Mononuclear cell (primary cell): Measurements from ENCODE around the gene PNKD. TPM values are rescaled to one million over a fixed set of nuclear protein-coding genes. Genes with fewer than 3 reads are reported as not detected.
"Not testable (repeated sequence)": the region's sequence is repeated elsewhere in the genome, so short reads cannot be mapped to it uniquely, and the experiment has no call there.

ENCODE experiments used
- H3K27me3 ChIP-seq: 2 replicates; pipeline ENCODE4 v1.6.0; 2011; ENCODE audit warnings: low read length, control low read depth; ENCODE audit not compliant: insufficient read depth
- H3K4me1 ChIP-seq: 2 replicates; pipeline ENCODE4 v1.5.1; 2011; ENCODE audit warnings: mild to moderate bottlenecking, low read length, control low read depth; ENCODE audit not compliant: insufficient read depth
- H3K4me3 ChIP-seq: 2 replicates; pipeline ENCODE4 v1.5.1; 2011; ENCODE audit warnings: mild to moderate bottlenecking, low read length, moderate library complexity
- H3K9me3 ChIP-seq: 2 replicates; pipeline ENCODE4 v1.5.1; 2011; ENCODE audit warnings: low read depth, mild to moderate bottlenecking, control low read depth, low read length
- total RNA-seq: library from RNA; depleted of rRNA; stranded (reverse); fragments of >200 nt; gene quantifications from one replicate; pipeline ENCODE4 v1.2.3, GENCODE V29; 2012

The PNKD gene
- total RNA-seq, 1 donor = 14.2 TPM

GRCh38 chr2:218310853-218311540, 40.7 kb downstream of the PNKD start:
- H3K27me3 ChIP-seq = no peaks in the 10 kb centered on the region
- H3K4me3 ChIP-seq = no peak overlapping the region
- H3K4me1 ChIP-seq = peaks cover 41% of the 10 kb centered on the region
- no peaks in the 10 kb centered on the region for H3K9me3 ChIP-seq

- not testable (repeated sequence) for H3K9me3 ChIP-seq, H3K4me3 ChIP-seq, H3K27me3 ChIP-seq
- H3K4me1 ChIP-seq = peaks cover 48% of the 10 kb centered on the region
Observed at GRCh38 chr2:218311541-218312266, 41.4 kb downstream of the PNKD start.

GRCh38 chr2:218312267-218312756, 42.0 kb downstream of the PNKD start:
- H3K4me1 ChIP-seq = peaks cover 54% of the 10 kb centered on the region
- H3K9me3 ChIP-seq = no peaks in the 10 kb centered on the region
- H3K4me3 ChIP-seq = no peak overlapping the region
- H3K27me3 ChIP-seq = no peaks in the 10 kb centered on the region

- Histone ChIP-seq H3K4me3 (no peak overlapping the region), H3K27me3 (no peaks in the 10 kb centered on the region), H3K4me1 (peaks cover 62% of the 10 kb centered on the region), H3K9me3 (no peaks in the 10 kb centered on the region)
Observed at GRCh38 chr2:218313356-218313755, 43.0 kb downstream of the PNKD start.

GRCh38 chr2:218314764-218315163, 44.4 kb downstream of the PNKD start:
- H3K27me3 ChIP-seq, H3K9me3 ChIP-seq, H3K4me3 ChIP-seq: not testable (repeated sequence)
- peaks cover 54% of the 10 kb centered on the region for H3K4me1 ChIP-seq

- H3K4me1 ChIP-seq = peaks cover 58% of the 10 kb centered on the region
- H3K9me3 ChIP-seq = no peaks in the 10 kb centered on the region
- H3K4me3 ChIP-seq = no peak overlapping the region
- H3K27me3 ChIP-seq = no peaks in the 10 kb centered on the region
Observed at GRCh38 chr2:218315397-218315796, 45.1 kb downstream of the PNKD start.

GRCh38 chr2:218317303-218317630, 46.9 kb downstream of the PNKD start:
- H3K27me3 ChIP-seq = no peaks in the 10 kb centered on the region
- peaks cover 75% of the 10 kb centered on the region for H3K4me1 ChIP-seq
- no peaks in the 10 kb centered on the region for H3K9me3 ChIP-seq
- H3K4me3 ChIP-seq = no peak overlapping the region

GRCh38 chr2:218317835-218318234, 47.5 kb downstream of the PNKD start:
- H3K9me3 ChIP-seq = no peaks in the 10 kb centered on the region
- no peak overlapping the region for H3K4me3 ChIP-seq
- peaks cover 74% of the 10 kb centered on the region for H3K4me1 ChIP-seq
- H3K27me3 ChIP-seq = no peaks in the 10 kb centered on the region

GRCh38 chr2:218318241-218318640, 47.9 kb downstream of the PNKD start:
- Histone ChIP-seq H3K27me3 (no peaks in the 10 kb centered on the region), H3K4me3 (no peak overlapping the region), H3K9me3 (no peaks in the 10 kb centered on the region), H3K4me1 (peaks cover 70% of the 10 kb centered on the region)

GRCh38 chr2:218319813-218320365, 49.6 kb downstream of the PNKD start:
- H3K4me1 ChIP-seq = peaks cover 70% of the 10 kb centered on the region

GRCh38 chr2:218320704-218321336, 50.5 kb downstream of the PNKD start:
- Histone ChIP-seq H3K4me3 (no peak overlapping the region), H3K4me1 (peaks cover 74% of the 10 kb centered on the region)

More at GRCh38 chr2:218319813-218320365, 49.6 kb downstream of the PNKD start:
- Histone ChIP-seq H3K4me3 (no peak overlapping the region), H3K27me3 (no peaks in the 10 kb centered on the region), H3K9me3 (no peaks in the 10 kb centered on the region)

GRCh38 chr2:218322768-218323525, 52.6 kb downstream of the PNKD start:
- Histone ChIP-seq H3K27me3 (no peaks in the 10 kb centered on the region), H3K4me1 (peaks cover 74% of the 10 kb centered on the region), H3K4me3 (peak overlapping the region; percentile 50), H3K9me3 (no peaks in the 10 kb centered on the region)

More at GRCh38 chr2:218320704-218321336, 50.5 kb downstream of the PNKD start:
- H3K27me3 ChIP-seq = no peaks in the 10 kb centered on the region
- H3K9me3 ChIP-seq = no peaks in the 10 kb centered on the region

GRCh38 chr2:218323526-218324472, 53.5 kb downstream of the PNKD start:
- Histone ChIP-seq H3K4me3 (peak overlapping the region; percentile 50), H3K4me1 (peaks cover 78% of the 10 kb centered on the region), H3K9me3 (no peaks in the 10 kb centered on the region), H3K27me3 (no peaks in the 10 kb centered on the region)
